ENCODE data around the gene FAM222B.
"Not testable (repeated sequence)": the region's sequence is repeated elsewhere in the genome, so short reads cannot be mapped to it uniquely, and the experiment has no call there.

The FAM222B gene

DNA sequence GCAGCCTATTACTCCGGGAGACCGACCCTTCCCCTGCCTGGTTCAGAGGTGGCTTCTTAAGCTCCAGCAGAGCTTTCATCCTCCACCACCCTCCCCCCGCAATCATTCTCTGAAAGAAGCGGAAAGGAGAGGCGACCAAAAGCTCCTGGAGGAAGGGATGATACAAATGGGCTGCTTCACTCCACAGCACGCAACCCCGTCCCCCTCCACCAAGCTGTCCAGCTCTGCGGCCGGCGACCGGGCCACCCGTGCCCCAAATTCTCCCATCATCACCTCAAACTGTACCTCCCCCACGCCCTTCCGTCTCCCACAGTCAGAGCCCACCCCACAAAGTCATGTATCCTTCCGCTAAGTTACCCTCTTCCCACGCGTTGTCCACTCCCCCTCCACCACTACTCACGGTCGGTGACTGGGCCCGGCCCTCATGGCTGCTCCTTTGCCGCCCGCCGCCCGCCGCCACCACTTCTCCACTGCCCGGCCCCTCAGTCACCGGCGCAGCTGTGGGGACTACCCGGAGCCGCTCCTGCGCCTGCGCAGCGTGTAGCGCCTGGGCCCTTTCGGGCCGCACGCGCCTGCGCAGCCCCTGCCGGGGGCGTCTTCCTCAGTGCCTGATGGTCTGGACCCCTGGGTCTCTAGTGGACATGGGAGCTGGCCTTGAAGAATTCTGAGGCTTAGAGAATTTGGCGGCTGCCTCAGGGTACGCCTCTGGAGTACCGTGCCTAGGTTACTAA is at the start of gene FAM222B:
TSS of gene FAM222B (minus strand) at position 509 of the 731 bp plus-strand sequence. CDS start 76,123 bp downstream, outside the sequence.
- peak; percentile 90 for DNase-seq

GRCh38 chr17:28892024-28892423 is 49.4 kb upstream of the FAM222B start:
- DNase-seq = no peak

- DNase-seq = no peak
Observed at GRCh38 chr17:28891201-28891600, 48.6 kb upstream of the FAM222B start.

DNA sequence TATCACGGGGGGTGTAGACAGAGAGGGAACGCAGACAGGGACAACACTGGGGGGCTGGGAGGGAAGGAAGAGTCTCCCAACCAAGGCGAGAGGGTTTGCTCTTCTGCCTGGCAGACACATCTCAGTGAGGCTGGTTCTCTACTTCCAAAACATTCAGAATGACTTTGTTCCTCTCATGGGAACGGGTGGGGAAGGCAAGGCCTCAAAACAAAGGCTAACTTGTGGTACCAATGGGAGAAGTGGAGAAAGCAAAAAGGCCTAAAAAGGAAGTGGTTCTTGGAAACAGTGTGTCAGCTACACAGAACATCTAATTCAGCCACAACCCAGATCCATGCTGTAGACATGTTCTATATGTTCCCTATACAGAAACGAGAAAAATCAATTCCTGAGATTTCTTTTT is 47.4 kb upstream of the FAM222B start:
- DNase-seq = no peak

- DNase-seq = no peak
Observed at GRCh38 chr17:28888832-28889231, 46.2 kb upstream of the FAM222B start.

GRCh38 chr17:28887871-28888471 is 45.4 kb upstream of the FAM222B start:
- no peak for DNase-seq

DNA sequence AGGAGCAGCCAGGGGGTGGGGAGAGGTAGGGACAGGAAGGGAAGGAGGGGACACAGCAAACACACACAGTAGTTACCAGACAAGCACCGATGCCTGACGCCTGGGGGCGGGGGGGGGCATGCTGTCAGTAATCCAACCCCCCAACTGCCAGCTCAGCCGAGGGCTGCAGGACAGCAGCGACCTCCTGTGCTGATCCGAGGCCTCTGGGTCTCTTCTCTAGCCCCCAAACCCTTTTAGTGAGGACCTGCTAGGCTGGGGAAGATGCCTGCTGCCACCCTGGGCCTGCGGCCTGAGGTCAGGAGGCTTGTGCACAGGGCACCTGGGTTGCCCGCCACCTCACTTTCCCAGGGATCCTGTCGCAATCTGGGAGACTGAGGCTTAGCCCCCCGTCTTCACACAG is 43.4 kb upstream of the FAM222B start:
- DNase-seq = no peak

DNA sequence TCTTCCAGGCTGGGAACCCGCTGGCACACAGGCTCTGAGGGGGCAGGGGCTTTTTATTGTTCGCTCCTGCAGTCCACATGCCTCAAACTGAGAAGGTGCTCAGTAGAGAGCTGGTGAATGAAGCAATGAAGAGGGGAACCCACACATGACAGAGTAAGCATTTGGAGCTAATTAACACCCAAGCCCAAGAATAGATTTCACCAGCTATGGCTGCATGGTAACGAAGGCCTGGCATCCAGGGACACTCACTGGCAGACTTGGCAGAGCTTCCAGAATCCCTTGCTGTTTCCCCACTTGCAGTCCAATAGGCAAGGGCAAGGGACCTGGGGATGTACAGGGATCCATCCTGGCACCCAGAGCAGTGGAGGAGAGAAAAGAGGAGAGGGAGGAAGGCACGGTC is 42.8 kb upstream of the FAM222B start:
- no peak for DNase-seq

DNA sequence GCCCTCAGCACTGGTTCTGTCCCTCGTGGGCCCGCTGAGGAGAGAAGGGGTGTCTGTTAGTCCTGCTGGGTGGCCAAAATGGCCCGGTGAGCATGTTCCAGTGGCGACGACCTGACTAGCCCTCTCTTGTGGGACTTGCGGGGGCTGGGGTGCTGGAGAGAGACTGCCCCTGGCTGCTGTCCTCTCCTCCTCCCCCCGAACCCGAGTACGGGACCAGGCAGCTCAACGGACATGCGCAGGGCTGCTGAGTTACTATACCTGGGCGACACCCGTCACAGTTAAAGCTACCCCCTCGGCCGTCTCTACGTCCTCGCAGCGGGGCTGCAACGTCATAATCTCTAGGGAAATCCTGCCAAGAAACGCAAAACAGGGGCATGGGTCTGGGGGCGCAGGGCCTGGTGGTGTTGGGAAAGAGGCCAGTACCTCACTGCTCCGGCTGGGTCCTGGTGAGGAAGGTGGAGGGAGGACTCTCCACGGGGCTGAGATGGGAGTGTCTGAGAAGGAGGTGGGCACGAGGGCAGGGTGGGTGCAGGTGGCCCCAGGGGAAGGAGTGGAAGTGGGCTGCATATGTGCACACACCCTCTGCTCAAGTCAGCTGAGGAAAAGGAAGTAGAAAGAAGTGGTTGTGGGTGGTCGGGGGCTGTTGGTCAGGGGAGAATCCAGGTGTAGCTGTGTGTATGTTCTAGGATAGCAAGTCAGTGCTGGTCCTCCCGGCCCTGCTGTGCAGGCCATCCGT is 41.5 kb upstream of the FAM222B start:
- no peak for DNase-seq

- DNase-seq = no peak
Observed at GRCh38 chr17:28882154-28882895, 39.7 kb upstream of the FAM222B start.

DNA sequence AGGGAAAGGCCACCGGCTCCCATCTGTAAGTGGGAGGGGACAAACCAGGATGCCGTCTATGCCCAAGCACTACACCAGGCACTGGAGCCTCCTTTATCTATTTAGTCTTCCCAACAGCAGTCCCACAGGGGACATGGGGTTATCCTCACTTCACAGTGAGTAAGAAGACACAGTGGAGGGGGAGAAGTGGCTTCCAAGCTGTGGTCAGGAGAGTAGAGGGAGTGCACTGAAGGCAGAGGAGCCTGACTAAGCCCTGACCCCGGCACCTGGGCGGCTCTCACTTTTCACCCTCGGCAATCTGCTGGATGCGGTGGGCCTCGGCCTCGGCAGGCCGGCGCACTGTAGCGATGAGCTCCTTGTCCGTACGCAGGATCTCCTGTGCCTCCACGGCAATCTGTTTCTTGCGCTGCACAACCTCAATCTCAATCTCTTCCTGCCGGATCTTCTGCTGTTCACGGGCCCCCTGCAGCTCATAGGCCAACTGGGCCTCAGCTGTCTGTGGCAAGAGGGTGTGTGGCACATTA is 39.0 kb upstream of the FAM222B start:
- no peak for DNase-seq

DNA sequence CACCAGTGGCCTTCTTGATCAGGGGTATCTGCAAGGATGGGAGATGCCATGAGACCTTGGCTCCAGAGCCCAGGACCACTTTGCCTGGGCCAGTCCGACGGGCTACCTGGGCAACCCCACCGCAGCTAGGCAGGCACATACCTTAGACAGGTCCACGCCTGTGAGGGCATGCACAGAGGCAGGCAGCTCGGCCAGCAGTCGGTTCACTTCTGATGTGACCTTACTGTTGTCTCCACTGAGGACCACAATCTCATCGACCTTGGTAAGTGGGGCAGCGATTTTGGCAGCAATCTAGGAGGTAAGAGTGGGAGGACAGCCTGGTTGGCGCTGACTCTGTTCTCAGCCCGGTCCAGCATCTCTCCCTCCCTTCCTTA is 38.0 kb upstream of the FAM222B start:
- DNase-seq = no peak

DNA sequence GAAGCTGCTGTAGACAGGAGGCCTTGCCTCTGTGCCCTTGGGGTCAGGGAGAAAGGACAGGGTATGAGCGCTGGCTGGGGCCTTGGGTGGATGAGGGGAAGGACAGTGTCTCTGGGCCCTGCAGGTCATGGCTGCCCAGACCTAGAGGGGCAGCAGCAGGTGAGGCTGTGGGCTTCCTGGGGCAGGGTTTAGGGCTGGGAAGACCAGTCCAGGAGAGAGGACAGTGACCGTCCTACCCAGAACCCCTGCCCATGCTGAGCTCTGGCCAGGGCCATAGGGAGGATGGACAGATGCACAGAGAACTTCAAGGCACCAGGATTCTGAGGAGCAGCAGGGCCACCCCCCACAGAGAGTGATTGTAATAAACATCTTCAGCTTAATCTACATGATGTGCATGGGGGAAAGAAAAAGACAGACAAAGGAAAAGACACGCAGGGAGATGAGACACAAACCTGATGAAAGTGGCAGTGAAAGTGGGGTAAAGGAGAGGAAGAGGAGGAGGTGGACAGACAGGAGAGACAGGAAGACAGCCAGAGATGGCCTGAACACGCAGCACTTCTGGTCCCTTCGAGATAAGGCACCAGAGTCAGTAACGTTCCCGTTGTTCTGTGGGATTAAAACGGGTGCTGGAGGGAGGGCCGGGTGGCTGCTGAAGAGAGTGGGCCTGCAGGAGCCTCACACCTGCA is 37.4 kb upstream of the FAM222B start:
- no peak for DNase-seq

DNA sequence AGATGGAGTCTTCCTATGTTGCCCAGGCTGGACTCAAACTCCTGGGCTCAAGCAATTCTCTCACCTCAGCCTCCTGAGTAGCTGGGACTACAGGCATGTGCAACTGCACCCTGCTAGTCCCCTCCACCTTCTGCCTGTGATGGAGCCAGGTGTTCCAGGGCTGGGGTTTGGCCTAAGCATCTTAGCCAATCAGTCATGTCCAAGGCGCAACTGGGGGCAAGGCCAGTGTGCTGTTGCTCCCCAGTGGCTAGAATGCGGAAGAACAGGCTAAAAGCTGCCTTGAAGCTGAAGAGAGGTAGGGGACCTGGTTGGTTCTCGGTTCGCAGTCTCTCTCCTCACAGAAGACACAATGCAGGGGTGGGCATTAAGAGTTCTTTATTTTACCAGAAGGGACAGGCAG is 36.4 kb upstream of the FAM222B start:
- DNase-seq = no peak

GRCh38 chr17:28878158-28878910 is 35.7 kb upstream of the FAM222B start:
- DNase-seq = no peak

DNA sequence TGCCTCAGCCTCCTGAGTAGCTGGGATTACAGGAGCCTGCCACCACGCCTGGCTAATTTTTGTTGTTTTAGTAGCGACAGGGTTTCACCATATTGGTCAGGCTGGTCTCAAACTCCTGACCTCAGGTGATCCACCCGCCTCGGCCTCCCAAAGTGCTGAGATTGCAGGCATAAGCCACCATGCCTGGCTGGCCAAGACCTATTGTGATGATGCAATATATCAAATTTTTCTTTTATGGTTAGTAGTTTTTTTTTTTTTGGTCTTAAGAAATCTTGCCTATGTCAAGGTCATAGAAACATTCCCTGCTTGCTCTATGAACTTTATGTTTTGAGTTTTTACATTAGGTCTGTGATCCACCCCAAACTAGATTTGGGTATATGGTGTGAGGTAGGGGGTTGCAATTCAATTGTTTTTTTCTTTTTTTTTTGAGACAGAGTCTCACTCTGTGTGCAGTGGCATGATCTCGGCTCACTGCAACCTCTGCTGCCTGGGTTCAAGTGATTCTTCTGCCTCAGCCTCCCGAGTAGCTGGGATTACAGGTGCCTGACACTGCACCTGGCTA is 34.6 kb upstream of the FAM222B start:
- DNase-seq = not testable (repeated sequence)

DNA sequence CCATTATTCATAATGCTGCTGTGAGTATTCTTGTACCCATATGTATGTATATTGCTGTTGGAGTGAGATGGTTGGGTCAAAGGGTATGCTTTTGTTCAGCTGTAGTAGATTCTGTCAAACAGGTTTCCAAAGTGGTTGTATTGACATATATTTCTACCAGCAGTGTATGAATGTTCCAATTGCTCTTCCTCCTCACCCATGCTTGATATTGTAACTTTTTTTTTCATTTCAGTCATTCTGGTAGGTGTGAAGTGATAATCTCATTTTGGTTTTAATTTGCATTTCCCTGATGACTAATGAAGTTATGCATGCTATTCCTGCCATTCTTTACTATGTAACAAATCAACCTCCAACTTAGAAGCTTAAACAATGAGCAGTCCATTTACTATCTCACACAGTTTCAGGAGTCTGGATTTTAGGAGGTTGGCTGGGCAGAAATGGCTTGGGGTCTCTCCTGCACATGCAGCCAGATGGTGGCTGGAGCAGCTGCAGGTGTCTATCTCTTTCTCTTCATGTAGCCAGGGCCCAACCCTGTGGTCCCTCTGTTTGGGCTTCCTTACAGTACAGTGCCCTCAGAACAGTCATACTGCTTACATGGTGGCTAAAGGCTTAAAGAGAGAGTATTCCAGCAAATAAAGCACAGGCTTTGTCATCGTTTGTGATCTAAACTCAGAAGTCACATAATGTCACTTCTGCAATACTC is 33.4 kb upstream of the FAM222B start:
- DNase-seq = no peak

GRCh38 chr17:28874750-28875149 is 32.2 kb upstream of the FAM222B start:
- DNase-seq = no peak

GRCh38 chr17:28873839-28874238 is 31.2 kb upstream of the FAM222B start:
- DNase-seq = no peak

DNA sequence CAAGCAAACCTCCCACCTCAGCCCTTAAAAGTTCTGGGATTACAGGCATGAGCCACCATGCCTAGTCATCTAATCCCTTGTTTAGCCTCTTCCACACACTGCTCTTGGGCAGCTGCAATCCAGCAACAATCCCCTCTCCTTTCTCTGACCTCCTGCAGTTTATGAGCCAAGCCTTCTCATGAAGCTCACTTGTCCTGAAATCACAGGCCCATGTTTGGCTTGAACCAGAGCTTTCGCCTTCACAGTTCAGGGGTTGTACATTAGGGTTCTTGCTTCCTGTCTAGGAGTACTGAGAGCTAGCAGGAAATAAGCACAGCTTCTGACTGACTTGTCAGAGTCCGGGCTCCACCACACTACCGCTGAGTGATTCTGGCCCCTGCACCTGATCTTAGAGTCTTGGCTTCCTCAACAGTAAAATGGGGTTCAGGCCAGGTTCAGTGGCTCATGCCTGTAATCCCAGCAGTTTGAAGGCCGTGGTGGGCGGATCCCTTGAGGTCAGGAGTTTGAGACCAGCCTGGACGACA is 28.5 kb upstream of the FAM222B start:
- no peak for DNase-seq
